IPS-11a (cell line): ENCODE results near the gene NUMA1.

ENCODE experiments used
- H3K4me3 ChIP-seq: one replicate; pipeline ENCODE4 v1.5.1; 2013; ENCODE audit warnings: low read depth, low read length, control low read depth

The NUMA1 gene

DNA sequence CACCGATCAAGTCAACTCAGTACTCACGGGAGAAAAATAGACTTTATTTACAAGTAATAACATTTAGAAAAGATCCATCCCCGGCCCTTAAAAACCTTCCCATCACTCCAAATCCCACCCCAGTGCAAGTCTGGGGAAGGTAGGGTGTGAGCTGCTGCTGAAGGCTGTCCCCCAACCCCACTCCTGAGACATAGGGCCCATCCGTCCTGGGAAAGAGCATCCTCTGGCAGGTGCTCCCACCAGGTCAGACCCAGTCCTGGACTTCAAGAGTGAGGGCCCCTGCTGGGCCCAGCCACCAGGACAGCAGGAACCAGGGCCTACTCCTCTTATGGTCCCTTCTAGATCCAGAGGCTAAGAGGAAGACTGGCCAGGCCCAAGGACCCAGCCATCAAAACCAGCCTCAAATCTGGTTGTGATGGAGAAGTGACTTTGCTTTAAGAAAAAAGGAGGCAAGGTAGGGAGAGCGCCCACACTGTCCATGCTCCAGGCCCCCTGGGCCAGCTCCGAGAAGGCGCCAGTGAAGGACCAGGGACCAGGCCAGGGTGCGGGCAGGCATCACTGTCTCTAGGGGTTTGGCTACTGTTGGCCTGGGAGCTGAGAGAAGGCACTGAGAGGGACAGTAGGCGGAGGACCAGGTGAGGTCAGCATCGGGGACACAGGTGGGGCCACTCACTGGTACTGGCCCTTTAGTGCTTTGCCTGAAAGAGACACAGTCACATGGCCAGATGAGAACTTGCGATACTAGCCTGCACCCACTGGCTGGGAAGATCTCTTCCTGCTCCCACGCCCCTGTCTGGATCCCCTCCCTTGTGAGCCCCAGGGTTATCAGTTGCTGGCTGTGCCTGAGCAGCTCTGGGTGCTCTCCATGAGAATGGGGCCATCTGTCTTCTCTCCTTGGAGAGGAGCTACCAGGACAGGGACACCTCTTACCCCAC, 77.2 kb downstream of the NUMA1 start:
- H3K4me3 ChIP-seq: no peak overlapping the region

DNA sequence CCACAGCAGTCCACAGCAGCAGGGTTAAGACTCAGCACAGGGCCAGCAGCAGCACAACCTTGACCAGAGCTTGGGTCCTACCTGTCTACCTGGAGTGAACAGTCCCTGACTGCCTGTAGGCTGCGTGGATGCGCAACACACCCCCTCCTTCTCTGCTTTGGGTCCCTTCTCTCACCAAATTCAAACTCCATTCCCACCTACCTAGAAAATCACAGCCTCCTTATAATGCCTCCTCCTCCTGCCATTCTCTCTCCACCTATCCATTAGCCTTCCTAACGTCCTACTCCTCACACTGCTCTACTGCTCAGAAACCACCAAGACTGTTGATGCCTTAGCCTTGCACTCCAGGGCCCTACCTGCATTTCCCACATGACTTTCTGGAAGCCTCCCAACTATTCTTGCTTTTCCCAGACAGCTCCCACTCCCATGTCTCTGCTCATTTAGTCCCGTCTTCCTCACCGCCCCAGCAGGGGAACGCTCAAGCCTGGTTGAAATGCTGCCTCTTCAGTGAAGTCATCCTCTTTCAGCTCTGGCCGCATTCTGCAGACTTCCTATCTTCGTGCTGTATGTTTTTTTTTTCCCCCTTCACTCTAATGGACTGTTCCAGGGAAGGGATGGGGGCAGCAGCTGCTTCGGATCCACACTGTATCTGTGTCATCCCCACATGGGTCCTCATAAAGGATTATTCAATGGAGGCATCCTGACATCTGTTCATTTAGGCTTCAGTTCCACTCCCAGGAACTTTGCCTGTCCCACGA, 78.3 kb downstream of the NUMA1 start:
- no peak overlapping the region for H3K4me3 ChIP-seq

DNA sequence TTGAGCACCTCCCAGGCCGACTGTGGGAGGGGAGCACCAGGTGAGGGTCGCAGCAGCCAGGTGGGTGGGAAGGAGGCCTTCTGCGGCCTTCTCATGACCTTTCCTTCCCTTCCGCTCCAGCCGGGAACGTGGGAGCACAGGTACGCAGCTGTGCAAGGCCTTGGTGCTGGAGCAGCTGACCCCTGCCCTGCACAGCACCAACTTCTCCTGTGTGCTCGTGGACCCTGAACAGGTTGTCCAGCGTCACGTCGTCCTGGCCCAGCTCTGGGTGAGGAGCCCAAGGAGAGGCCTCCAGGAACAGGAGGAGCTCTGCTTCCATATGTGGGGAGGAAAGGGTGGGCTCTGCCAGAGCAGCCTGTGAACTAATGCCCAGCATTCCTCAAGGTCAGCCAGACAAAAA, 79.1 kb downstream of the NUMA1 start:
- no peak overlapping the region for H3K4me3 ChIP-seq

DNA sequence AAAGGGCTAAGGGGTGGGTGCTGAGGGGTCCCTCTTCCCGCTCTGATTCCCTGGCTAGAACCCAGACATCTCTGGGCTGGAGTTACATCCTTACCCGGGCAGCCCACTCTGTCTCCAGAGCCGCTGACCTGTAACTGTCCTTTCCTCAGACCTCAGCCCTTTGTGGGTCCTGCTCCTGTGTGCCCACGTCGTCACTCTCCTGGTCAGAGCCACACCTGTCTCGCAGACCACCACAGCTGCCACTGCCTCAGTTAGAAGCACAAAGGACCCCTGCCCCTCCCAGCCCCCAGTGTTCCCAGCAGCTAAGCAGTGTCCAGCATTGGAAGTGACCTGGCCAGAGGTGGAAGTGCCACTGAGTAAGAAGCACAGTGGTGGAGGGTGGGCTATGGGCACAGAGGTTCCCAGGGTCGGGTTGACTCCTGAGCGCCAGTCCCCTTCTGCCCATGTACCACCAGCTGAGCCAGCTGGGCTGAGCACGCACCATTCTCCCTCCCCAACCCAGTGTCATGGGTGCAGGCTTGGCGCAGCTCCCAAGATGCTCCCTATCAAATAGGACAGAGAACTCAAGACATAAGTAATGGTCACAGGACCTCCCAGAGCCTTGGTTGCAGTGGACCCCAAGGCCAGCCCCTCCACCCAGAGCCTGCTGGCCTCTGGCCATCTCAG, 80.0 kb downstream of the NUMA1 start:
- no peak overlapping the region for H3K4me3 ChIP-seq

DNA sequence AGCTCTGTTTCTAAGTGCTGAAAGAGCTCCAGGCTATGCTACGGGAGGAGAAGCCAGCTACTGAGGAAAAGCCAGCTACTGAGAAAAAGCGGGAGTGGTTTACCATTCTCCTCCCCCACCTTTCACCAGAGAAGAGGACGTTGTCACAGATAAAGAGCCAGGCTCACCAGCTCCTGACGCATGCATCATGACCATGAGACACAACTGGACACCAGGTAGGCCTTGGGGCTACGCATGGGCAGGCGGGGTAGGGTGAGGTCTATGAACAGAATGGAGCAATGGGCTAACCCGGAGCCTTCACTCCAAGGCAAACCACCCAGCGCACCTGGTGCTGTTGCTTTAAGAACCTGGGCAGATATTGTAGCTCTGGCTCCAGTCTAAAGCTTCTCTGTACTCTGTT, 80.5 kb downstream of the NUMA1 start:
- no peak overlapping the region for H3K4me3 ChIP-seq

DNA sequence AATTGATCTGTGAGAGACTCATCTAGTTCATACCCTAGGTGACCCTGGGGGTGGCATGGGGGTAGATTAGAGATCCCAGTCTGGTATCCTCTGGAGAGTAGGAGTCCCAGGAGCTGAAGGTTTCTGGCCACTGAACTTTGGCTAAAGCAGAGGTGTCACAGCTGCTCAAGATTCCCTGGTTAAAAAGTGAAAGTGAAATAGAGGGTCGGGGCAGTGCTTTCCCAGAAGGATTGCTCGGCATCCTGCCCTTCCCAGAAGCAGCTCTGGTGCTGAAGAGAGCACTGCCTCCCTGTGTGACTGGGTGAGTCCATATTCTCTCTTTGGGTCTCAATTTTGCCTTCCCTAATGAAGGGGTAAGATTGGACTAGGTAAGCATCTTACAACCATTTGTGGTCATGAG, 81.0 kb downstream of the NUMA1 start:
- no peak overlapping the region for H3K4me3 ChIP-seq

DNA sequence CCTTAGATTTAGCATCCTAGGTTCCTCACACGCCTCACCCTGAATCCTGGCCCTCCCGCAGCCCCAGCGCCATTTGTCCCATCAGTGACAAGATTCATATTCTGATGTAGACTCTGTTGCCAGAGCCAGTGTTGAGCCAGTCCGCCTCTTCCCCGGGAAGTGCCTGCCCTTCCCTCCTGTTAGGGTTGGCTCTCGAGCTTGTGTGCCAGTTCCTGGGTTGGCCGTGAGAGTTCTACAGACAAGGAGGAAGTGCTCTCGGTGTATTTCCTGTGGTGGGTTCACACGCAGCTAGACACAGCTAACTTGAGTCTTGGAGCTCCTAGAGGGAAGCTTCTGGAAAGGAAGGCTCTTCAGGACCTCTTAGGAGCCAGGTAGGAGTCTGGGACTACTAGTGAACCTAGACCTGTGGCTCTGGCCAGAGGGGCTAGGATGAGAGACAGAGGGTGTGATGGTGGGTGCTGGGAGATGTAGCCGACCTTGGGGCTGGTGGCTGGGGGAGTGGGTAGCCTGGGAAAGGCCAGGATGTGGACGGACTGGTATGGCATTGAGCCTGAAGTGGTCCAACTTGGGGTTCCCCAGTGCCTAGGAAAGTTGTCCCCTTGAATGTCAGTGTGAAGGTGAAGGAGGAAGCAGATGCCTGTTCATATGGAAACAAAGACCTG, 81.6 kb downstream of the NUMA1 start, which contains the start of gene IL18BP:
Gene IL18BP (plus strand): TSS at position 261 of the 662 bp plus-strand sequence. CDS start 1,076 bp downstream, outside the sequence.
- H3K4me3 ChIP-seq: no peak within 1 kb of the TSS

DNA sequence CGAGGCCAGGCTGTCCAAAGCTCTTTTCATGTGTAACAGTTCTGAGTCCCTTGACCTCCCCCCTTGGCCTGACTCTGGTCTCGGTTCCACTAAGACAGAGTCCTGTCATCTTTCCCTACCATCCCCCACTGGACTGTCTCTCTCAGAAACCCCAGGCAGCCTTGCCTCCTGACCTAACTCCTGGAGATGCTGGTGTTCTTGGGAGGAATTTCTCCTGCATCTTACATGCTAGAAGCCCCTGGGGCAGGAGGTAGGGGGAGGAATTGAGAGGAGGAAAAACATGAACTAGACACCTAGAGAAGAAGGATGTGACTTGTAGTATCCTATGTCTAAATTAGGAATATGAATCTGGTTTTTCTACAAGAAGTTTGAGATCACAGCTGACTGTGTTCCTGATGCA, 82.3 kb downstream of the NUMA1 start:
- no peak overlapping the region for H3K4me3 ChIP-seq

DNA sequence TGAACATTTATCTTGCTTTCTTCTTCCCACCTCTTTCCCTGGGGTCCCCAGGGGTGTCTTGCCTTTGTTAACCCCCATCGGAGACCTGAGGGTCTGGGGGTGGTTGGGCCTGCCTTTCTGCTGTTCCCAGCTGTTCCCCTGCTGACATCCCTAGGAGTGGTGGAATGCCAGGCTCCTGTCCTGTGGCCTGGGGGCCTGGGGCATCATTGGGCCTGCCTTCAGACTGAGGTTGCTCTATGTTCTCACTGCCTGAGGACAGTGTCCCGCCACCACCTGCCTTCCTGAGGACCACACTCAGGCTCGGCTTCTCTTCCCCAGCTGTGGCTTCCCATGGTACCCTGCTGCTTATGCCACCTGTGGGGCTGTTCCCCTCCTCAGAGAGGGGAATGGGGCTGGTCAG, 82.7 kb downstream of the NUMA1 start:
- no peak overlapping the region for H3K4me3 ChIP-seq

DNA sequence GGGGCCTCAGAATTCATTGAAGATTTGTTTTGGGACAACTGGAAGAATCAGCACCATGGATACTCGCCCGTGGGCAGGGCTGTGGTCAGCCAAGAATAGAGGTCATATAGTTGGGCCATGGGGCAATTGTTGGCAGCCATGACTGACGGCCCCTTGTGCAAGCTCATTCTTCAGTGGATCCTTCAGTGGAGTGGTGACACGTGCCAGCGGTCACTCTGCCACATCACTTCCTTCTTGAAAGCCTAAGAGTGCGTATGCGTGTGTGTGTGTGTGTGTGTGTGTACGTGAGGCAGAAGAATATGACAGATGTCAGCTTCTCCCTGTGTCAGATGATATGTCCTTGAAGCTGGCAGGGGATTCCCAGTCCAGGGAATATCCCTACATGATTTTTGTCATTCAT, 83.4 kb downstream of the NUMA1 start:
- no peak overlapping the region for H3K4me3 ChIP-seq

DNA sequence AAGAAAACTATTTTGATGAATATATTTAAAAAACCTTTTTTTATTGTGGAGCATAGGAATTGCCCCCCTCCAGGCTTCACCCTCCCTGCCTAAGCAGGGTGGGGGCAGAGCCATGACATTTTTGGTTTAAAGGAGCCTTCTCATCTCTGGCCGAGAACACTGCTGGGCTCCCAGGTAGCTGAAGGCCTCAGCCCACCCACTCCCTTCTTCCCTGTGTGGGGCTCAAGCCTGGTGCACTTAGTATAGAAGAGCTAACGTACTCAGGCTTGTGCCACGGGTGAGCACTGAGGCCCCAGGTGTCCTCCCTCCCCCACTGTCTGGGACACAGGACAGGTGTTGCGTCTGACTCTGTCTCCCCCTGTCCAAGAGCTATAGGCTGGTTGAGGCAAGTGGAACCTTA, 83.8 kb downstream of the NUMA1 start:
- no peak overlapping the region for H3K4me3 ChIP-seq

DNA sequence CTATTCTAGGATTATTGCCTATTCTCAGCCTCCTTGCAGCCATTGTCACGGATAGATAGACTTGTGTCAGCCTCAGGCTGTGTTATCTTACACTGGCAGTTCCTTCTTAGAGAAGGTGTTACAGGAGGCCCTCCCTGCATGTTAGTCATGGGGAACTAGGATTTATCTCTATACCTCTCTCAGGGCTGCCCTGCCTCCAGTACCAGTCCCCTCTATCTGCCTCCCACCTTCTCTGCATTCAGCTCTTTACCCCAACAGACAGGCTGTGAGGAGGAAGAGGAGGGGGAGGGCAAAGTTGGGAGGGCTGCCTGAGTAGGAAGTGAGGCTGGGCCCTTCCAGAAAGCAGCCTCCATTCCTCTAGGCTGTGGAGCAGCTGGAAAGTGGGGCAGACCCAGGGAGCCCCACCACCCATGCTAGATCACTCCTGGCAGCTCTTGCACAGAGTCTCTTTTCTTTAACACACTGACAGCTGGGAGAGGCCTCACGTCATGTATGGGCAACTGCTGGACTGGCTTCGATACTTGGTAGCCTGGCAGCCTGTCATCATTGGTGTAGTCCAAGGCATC, 84.5 kb downstream of the NUMA1 start:
- no peak overlapping the region for H3K4me3 ChIP-seq

DNA sequence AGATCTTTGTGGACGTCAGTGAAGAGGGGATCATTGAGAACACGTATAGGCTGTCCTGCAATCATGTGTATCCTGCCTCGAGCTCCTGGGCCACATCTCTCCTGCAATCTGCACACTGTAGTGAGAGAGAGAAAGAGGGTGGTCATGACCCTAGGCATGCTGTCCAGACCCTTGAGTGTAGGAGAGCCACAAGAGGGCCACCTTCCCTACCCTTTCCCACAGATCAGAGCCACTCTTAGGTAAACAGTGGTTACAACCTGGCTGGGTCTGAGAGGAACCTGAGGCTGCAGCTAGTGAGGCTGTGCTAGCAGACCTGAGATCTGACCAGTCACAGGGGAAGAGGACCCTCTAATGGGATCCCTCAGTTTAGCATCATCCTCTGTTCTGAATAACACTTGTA, 85.6 kb downstream of the NUMA1 start:
- H3K4me3 ChIP-seq: no peak overlapping the region

DNA sequence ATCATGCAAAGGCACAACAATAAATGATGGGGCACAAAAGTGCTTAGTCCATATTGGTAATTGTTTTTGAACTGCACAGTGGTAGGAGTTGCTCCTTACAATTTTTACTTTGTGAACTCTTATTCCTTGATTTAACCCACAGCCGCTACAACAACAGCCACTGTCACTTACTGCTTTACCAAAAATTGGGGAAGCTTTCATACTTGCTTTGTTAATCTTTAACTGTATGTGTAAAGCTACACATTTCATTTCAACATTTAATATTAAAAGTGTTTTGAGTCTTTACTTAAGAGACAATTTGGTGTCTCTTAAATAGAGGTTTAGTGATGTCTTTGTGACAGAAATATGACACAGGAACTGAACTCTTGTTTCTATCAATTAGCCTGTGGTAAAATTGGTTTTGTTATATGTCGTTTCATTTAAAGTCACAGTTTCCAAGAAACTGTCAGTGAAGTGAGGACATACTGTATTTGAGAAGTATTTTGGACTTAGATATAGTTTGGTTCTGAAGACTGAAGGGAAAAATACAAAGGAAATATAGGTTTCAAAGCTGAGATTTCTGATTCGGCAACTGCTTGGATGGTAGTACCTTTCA, 88.1 kb downstream of the NUMA1 start:
- H3K4me3 ChIP-seq: no peak overlapping the region

DNA sequence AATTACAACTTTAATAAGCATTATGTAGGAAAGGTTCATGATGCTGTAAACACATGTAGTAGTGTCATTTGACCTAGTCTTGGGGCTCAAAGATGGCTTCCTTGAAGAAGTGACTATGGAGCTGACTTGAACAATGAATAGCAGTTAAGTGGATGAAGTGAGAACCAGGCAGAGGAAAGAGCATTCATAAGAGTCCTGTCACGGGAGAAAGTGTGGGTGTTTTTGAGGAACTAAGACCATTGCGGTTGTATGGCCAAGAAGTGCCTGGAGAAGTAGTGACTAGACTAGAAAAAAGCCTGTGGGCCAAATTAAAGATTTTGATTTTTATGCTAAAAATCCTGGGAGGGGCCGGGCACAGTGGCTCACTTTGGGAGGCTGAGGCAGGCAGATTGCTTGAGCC, 88.8 kb downstream of the NUMA1 start:
- no peak overlapping the region for H3K4me3 ChIP-seq

DNA sequence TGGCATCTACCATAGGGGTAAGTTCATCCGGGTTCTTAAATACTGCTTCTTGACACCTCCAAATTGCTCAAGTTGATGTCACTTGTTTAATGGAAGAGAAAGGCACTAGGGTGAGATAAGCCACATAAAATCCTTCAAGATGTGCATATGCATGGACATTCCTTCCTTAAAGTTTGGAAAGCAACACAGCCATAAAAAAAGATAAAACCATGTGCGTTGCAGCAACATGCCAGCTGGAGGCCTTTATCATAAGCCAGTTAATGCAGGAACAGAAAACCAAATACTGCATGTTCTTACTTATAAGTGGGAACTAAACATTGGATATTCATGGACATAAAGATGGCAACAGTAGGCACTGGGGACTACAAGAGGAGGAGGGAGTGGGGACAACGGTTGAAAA, 89.6 kb downstream of the NUMA1 start:
- H3K4me3 ChIP-seq: no peak overlapping the region

DNA sequence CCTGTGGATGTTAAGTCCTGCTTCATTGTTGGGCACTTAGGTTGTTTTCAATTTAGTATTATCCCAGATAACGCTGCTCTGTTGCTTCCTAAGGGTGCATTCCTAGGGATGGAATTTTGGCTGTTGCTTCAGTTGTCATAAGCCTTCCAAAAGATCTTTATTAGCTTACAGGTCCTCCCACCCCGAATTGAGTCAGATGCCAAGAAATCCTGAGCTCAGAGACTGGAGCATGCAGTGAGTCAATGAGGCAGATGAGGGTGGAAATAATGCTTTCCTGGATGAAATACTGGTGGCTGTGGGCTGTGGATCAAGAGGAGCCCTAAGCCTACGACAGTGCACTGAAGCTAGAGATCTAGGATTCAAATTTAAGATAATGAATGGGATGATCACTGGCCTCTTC, 92.3 kb downstream of the NUMA1 start:
- no peak overlapping the region for H3K4me3 ChIP-seq

DNA sequence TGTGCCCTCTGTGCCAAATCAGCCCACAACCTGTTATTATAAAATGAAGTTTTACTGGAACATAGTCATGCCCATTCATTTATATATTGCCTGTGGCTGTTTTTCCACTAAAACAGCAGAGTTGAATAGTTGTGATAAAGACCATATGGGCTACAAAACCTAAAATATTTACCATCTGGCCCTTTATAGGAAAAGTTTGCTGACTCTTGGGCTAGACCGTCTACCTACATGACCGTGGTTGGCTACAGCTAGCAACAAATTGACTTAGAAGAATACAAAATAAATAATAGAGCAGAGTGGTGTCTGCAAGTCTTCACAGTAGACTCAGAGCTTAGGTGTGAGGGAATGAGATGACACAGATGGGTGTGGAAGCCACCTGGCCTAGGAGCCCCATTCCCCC, 92.8 kb downstream of the NUMA1 start:
- H3K4me3 ChIP-seq: no peak overlapping the region

DNA sequence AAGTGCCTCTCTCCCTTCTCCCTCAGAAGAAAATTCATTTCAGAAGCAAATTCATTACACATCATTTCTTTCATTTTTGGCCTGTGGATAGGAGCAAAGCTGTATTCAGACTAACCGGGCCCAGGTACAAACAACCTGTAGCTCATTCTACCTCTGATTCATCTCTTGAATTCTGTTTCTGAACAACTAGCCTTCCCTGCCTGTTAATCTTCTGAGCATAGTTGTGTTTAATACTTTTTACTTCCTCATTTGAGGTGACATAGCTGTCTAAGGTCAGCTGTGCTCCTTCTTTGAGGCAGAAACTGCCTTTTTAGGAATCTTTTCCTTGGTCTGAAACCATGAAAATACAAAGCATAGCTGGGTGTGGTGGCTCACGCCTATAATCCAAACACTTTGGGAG, 94.2 kb downstream of the NUMA1 start:
- H3K4me3 ChIP-seq: no peak overlapping the region

DNA sequence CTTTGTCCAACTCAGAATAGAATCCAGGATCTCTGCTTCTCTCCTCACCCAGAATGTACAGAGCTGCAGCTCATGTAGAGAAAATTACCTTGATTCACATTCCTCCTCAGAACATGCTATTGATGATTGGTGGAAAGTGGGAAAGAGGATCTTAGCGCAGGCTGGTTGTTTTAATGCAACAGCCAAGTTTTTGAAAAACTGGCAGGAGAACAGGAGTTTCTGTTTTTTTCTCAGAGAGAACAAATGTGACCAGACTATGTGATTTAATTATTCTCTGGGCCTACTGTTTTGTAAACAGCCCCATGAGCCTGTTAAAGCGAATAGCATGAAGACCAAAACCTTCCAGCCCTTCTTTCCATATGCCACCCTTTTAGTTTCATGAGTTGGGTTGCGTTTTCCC, 100.7 kb downstream of the NUMA1 start:
- H3K4me3 ChIP-seq: no peak overlapping the region
